HAP-1 (cell line): ENCODE results near the gene CLASP2.

Experiments
- DNase-seq, 2 experiments: peaks; one replicate each; pipeline ENCODE4 v3.0.0-alpha.2; 2016 to 2020; ENCODE audit warnings: low spot score in 2 of 2
- H3K27me3 ChIP-seq: fragments of 250-450 bp; sonication (Bioruptor Pico); 2 replicates; pipeline ENCODE4 v1.5.1; 2020; ENCODE audit warnings: low read depth, mild to moderate bottlenecking, moderate library complexity
- H3K36me3 ChIP-seq: fragments of 250-450 bp; sonication (Bioruptor Pico); replicated peaks from 2 replicates; pipeline ENCODE4 v1.5.1; 2020; ENCODE audit warnings: mild to moderate bottlenecking
- H3K4me1 ChIP-seq: fragments of 250-450 bp; sonication (Bioruptor Pico); 2 replicates; pipeline ENCODE4 v1.5.1; 2020; ENCODE audit warnings: mild to moderate bottlenecking
- H3K4me3 ChIP-seq: fragments of 250-450 bp; sonication (Bioruptor Pico); 2 replicates; pipeline ENCODE4 v1.5.1; 2020; ENCODE audit warnings: mild to moderate bottlenecking, moderate library complexity
- H3K9me3 ChIP-seq: fragments of 250-450 bp; sonication (Bioruptor Pico); 2 replicates; pipeline ENCODE4 v1.5.1; 2020; ENCODE audit warnings: mild to moderate bottlenecking, moderate library complexity
- in situ Hi-C: fragments of 300-500 bp; cut with MboI; formaldehyde crosslinking; loops from 3 replicates; pipeline ENCODE4 v1.14.3; 2020; ENCODE audit warnings: low sequenced_read_pairs, inconsistent platforms, mixed read lengths

The CLASP2 gene

DNA sequence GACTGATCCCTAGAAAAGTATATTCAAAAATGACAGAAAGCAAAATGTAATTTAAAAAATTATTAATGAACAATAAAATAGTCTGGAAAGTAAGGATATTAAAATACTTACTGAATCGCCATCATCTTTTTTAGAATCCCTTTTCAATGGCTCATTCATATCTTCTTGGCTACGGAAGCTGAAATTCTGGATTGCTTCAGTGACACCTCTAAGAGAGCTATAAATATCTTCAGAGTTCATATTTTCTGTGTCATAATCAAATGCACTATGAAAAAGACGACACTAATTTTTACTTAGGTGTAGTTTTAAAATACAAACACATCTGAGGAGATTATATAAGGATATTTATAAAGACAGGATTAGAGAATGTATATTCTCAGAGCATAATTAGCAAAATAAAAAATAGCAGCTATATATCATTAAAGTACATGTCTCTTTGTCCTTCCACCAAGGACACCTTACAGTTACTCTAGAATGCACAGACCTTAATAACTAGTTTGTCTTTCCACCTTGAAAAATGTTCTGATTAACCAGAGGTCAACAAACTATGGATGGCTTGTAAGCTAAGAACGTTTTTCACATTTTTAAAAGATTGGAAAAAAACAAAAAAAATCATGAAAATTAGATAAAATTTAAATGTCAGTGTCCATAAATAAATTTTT is 179.2 kb downstream of the CLASP2 start:
- Histone ChIP-seq H3K9me3 (no peaks in the 10 kb centered on the region), H3K36me3 (peaks cover 18% of the 10 kb centered on the region), H3K4me3 (no peak overlapping the region), H3K27me3 (no peaks in the 10 kb centered on the region), H3K4me1 (no peaks in the 10 kb centered on the region)
- in situ Hi-C loops, result no loop called here
- DNase-seq, result no peak

DNA sequence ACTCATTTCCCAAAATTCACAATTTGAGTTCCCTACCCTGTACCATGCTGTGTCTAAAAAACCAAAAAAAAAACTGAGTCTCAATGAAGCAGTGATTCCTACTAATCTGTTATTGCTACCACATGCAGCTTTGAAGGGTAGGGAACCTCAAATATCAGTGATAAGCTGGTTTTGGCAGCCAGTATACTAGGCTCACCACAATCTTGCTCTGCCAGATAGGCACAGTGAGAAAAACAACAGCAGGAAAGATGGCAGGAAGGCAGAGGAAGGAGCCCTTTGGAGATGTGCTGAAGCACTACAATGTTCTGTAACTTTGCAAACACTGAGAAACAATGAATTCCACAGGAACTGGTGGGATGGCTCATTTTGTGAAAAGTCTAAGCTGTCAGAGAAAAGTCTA is 180.9 kb downstream of the CLASP2 start:
- Histone ChIP-seq H3K27me3 (no peaks in the 10 kb centered on the region), H3K4me3 (no peak overlapping the region), H3K9me3 (no peaks in the 10 kb centered on the region), H3K36me3 (peaks cover 21% of the 10 kb centered on the region), H3K4me1 (no peaks in the 10 kb centered on the region)
- DNase-seq, result no peak
- in situ Hi-C loops, result no loop called here

DNA sequence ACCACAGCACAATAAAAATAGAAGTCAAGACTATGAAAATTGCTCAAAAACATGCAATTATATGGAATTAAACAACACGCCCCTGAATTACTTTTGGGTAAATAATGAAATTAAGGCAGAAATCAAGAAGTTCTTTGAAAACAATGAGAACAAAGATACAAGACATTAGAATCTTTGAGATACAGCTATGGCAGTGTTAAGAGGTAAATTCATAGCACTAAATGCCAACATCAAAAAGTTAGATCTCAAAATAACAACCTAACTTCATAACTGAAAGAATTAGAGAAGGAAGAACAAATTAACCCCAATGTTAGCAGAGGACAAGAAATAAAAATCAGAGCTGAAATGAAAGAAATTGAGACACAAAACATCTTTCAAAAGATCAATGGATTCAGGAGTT is 191.3 kb downstream of the CLASP2 start:
- Histone ChIP-seq H3K4me1 (no peaks in the 10 kb centered on the region), H3K4me3 (no peak overlapping the region), H3K27me3 (no peaks in the 10 kb centered on the region), H3K9me3 (peaks cover 6% of the 10 kb centered on the region), H3K36me3 (peaks cover 5% of the 10 kb centered on the region)
- in situ Hi-C loops, result no loop called here
- no peak for DNase-seq

- no peak overlapping the region for H3K4me3 ChIP-seq
- in situ Hi-C loops, result no loop called here
- peaks cover 6% of the 10 kb centered on the region for H3K9me3 ChIP-seq
- H3K4me1 ChIP-seq, result no peaks in the 10 kb centered on the region
- no peaks in the 10 kb centered on the region for H3K27me3 ChIP-seq
- no peak for DNase-seq
- H3K36me3 ChIP-seq, result no peaks in the 10 kb centered on the region; the same call in 1 of the 2 replicates
Measured at GRCh38 chr3:33525232-33525631, 192.8 kb downstream of the CLASP2 start.

GRCh38 chr3:33523093-33523667 is 194.9 kb downstream of the CLASP2 start:
- H3K4me3 ChIP-seq, result no peak overlapping the region
- in situ Hi-C loops, result no loop called here

GRCh38 chr3:33521736-33522135 is 196.3 kb downstream of the CLASP2 start:
- H3K4me3 ChIP-seq, result no peak overlapping the region
- in situ Hi-C loops, result no loop called here
- H3K27me3 ChIP-seq, result no peaks in the 10 kb centered on the region
- H3K9me3 ChIP-seq, result no peaks in the 10 kb centered on the region
- DNase-seq, result no peak
- no peaks in the 10 kb centered on the region for H3K4me1 ChIP-seq
- H3K36me3 ChIP-seq, result no peaks in the 10 kb centered on the region

More at GRCh38 chr3:33523093-33523667, 194.9 kb downstream of the CLASP2 start:
- no peak for DNase-seq
- no peaks in the 10 kb centered on the region for H3K36me3 ChIP-seq
- H3K9me3 ChIP-seq, result peaks cover 6% of the 10 kb centered on the region
- no peaks in the 10 kb centered on the region for H3K27me3 ChIP-seq
- H3K4me1 ChIP-seq, result no peaks in the 10 kb centered on the region

- Histone ChIP-seq H3K4me3 (no peak overlapping the region), H3K27me3 (no peaks in the 10 kb centered on the region), H3K36me3 (peaks cover 4% of the 10 kb centered on the region; the same call in 1 of the 2 replicates), H3K9me3 (no peaks in the 10 kb centered on the region), H3K4me1 (no peaks in the 10 kb centered on the region)
- DNase-seq, result no peak
- in situ Hi-C loops, result no loop called here
Measured at GRCh38 chr3:33513262-33513863, 204.7 kb downstream of the CLASP2 start.

- peaks cover 21% of the 10 kb centered on the region for H3K36me3 ChIP-seq
- no peak overlapping the region for H3K4me3 ChIP-seq
- no peaks in the 10 kb centered on the region for H3K27me3 ChIP-seq
- H3K9me3 ChIP-seq, result no peaks in the 10 kb centered on the region
- in situ Hi-C loops, result no loop called here
- no peaks in the 10 kb centered on the region for H3K4me1 ChIP-seq
- no peak for DNase-seq
Measured at GRCh38 chr3:33505027-33505426, 213.0 kb downstream of the CLASP2 start.

DNA sequence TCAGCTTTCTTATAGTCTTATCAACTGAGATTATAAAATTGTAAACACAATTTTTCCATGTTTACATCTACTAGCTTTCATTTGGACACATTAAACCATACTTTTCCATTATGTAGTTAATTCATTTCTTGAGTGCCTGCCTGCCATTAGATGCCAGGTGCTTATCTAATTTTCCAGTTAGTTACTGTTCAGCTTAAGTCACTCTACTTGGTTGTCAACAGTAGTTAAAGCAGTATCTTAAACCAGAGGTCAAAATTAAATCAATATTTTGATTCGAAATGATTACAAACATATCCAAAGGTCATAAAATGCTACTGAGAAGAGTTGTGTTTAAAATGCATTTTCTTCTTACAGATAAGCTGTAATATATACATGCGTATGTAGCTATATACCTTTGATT is 221.6 kb downstream of the CLASP2 start:
- Histone ChIP-seq H3K36me3 (no peaks in the 10 kb centered on the region), H3K4me3 (no peak overlapping the region), H3K27me3 (no peaks in the 10 kb centered on the region), H3K9me3 (no peaks in the 10 kb centered on the region), H3K4me1 (no peaks in the 10 kb centered on the region)
- DNase-seq, result no peak
- in situ Hi-C loops, result no loop called here

DNA sequence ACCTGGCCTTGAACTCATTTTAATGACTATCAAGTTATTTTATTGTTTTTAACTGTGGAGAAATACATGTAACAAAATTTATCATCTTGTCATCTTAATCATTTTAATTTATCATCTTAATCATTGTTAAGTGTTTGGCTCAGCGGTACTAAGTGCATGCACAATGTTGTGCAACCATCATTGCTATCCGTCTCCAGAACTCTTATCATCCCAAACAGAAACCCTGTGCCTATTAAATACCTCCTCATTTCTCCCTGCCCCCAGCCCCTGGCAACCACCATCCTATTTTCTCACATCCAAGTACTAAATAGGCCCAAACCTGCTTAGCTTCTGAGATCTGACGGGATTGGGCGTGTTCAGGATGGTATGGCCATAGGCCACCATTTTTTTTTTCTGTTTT is 226.3 kb downstream of the CLASP2 start:
- DNase-seq, result no peak
- no peaks in the 10 kb centered on the region for H3K4me1 ChIP-seq
- no peaks in the 10 kb centered on the region for H3K36me3 ChIP-seq
- H3K9me3 ChIP-seq, result no peaks in the 10 kb centered on the region
- in situ Hi-C loops, result no loop called here
- no peak overlapping the region for H3K4me3 ChIP-seq
- no peaks in the 10 kb centered on the region for H3K27me3 ChIP-seq

DNA sequence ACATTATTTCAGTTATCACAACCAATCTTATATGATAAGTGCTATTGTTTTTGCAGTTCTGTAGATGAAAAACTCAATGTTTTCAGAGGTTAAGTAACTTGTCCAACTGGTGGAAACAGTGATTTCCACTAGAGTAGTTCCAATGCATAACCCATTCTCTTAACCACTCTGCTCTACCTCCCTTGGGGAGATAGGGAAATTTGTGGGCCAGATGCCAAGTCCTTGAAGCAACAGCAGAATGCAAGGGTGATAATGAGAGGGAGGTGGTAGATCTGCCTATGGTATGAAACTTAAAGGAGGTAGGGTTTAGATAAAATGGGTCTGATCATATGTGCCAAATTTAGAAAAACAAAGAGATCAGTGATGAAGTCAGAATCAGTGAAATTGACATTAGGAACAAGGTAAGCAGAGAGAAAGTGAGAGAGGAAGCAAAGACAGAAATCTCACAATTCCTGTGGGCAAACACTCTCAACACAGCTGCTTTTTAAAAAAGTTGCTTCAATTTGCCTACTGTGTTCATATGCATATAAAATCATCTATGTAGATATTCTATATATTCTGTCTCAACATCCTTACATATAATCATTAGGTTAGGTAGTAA is 227.3 kb downstream of the CLASP2 start:
- no peaks in the 10 kb centered on the region for H3K9me3 ChIP-seq
- H3K27me3 ChIP-seq, result no peaks in the 10 kb centered on the region
- no peak for DNase-seq
- in situ Hi-C loops, result no loop called here
- H3K36me3 ChIP-seq, result no peaks in the 10 kb centered on the region
- no peaks in the 10 kb centered on the region for H3K4me1 ChIP-seq
- no peak overlapping the region for H3K4me3 ChIP-seq

GRCh38 chr3:33488683-33489082 is 229.4 kb downstream of the CLASP2 start:
- Histone ChIP-seq H3K4me3 (no peak overlapping the region), H3K27me3 (no peaks in the 10 kb centered on the region), H3K9me3 (no peaks in the 10 kb centered on the region), H3K4me1 (no peaks in the 10 kb centered on the region), H3K36me3 (no peaks in the 10 kb centered on the region)
- DNase-seq, result no peak
- in situ Hi-C loops, result no loop called here

- no peaks in the 10 kb centered on the region for H3K4me1 ChIP-seq
- H3K36me3 ChIP-seq, result no peaks in the 10 kb centered on the region
- in situ Hi-C loops, result no loop called here
- DNase-seq, result no peak
- no peaks in the 10 kb centered on the region for H3K27me3 ChIP-seq
- H3K4me3 ChIP-seq, result no peak overlapping the region
- H3K9me3 ChIP-seq, result no peaks in the 10 kb centered on the region
Measured at GRCh38 chr3:33488246-33488645, 229.8 kb downstream of the CLASP2 start.

- Histone ChIP-seq H3K4me3 (no peak overlapping the region), H3K27me3 (no peaks in the 10 kb centered on the region), H3K36me3 (no peaks in the 10 kb centered on the region), H3K9me3 (peaks cover 12% of the 10 kb centered on the region; the same call in 1 of the 2 replicates), H3K4me1 (no peaks in the 10 kb centered on the region)
- in situ Hi-C loops, result no loop called here
- DNase-seq, result no peak
Measured at GRCh38 chr3:33482111-33482521, 235.9 kb downstream of the CLASP2 start.
